NCI-H187 treated with DMSO at 0.1 percent for 48 hours (cell line): ENCODE results near the gene ALG6.
"Not testable (repeated sequence)": the region's sequence is repeated elsewhere in the genome, so short reads cannot be mapped to it uniquely, and the experiment has no call there.

Experiments
- DNase-seq: peaks from one replicate; lab custom pipeline; 2025; lab: John Stamatoyannopoulos, UW

The ALG6 gene

DNA sequence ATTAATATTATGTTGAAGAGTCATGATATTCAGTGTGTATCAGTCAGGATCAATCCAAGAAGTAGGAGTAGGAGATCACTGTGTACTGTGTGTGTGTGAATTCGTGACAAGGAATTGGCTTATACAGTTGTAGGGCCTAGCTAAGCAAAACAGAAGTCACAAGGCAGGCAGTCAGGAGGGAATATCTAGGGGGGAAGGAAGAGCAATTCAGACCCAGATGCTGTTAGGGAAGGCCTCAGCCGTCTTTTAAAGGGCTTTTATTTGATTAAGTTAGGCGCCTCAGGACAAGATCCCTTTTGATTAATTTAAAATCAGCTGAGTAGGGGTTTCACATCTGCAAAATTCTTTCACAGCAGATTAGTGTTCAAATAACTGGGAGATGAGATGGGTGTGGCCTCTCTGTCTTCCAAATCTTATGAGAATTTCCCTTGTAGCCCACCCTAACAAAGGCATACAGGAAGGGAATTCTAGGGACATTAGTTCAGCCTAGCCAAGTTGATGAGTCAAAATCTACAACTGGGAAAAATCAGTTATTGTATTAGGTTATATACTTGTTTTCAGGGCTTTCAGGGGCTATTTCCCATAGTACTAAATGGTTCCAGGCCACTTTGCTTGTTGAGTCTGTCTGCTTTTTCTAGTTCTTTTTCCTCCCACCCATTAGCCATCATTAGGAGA lies 47.4 kb downstream of the ALG6 start:
- DNase-seq, result no peak

DNA sequence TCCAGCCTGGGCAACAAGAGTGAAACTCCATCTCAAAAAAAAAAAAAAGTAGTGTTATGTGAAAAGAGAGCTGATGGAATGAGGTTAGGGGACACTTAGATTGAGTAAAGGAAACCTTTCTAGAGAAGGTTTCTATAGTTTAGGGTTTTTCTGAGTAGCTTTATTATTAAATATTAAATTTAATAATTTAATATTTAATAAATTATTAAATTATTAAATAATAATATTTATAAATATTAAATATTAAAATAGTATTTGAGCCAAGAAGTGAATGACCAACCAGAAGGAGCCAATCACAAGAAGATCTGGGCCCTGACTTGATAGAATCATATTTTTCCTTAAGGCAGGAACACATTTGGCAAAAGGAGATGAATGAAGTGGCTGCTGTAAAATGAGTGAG lies 50.7 kb downstream of the ALG6 start:
- no peak for DNase-seq

DNA sequence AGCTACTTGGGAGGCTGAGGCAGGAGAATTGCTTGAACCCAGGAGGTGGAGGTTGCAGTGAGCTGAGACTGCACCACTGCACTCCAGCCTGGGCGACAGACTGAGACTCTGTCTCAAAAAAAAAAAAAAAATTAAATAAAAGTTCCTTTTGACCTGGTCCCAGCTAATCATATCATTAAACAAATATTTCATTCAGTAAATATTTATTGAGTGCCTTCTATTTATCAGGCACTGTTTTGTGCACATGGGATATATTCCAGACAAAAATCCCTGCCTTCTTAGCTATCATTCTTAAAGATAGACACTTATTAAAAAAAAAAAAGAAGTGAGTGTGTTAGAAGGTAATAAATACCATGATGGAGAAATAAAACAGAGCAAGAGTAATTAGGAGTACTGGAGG lies 53.3 kb downstream of the ALG6 start:
- not testable (repeated sequence) for DNase-seq

DNA sequence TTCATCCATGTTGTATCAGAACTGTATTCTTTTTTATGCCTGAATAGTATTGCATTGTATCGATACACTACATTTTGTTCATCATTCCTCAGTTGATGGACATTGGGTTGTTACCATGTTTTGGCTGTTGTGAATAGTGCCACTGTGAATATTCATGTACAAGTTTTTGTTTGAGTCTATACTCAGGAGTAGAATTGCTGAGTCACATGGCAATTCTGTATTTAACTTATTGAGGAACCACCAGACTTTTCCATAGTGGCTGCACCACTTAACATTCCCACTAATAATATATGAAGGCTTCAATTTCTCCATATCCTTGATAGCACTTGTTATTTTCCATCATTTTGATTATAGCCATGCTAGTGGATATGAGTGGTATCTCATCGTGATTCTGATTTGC lies 56.2 kb downstream of the ALG6 start:
- DNase-seq, result no peak

DNA sequence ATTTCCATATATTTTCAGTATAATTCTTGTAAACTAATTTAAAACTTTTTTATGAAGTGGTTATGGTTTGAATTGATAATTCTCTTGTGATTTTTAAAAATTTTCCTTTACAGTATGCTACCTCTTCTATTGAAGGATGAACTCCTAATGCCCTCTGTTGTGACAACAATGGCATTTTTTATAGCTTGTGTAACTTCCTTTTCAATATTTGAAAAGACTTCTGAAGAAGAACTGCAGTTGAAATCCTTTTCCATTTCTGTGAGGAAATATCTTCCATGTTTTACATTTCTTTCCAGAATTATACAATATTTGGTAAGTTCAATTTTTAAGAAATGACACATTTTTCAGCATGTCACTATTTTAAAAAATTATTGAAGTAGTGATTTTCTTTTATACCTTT lies 61.4 kb downstream of the ALG6 start:
- DNase-seq, result no peak

DNA sequence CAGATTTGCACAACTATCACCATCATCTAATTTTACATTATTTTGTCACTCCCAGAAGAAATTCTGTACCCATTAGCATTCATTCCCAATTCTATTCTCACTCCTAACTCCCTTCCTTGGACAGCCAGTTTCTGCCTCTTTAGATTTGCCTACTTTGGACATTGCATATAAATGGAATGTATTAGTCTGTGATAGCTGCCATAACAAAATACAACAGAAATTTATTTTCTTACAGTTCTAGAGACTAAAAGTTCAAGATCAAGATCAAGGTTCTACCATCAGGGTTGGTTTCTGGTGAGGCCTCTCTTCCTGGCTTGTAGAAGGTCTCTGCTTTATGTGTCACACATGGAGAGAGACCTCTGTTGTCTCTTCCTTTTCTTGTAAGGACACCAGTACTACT lies 61.9 kb downstream of the ALG6 start:
- no peak for DNase-seq

DNA sequence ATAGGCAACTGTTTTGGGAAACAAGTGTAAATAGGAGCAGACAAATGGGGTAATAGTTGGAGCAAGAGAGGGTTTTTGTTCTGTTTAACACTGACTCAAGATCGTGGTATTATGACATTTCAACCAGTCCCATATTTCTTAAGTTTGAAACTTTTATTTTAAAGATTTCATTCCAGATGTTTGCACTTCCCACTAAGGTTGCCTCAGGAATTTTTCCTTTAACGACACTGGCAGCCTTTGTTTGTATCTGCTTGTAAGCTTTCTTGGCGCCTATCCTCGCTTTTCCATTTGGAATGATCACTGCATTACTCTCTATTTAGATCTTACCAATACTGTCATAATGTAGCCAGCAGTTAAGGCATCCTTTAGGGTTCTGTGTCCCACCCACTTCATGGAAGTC lies 67.7 kb downstream of the ALG6 start:
- no peak for DNase-seq

DNA sequence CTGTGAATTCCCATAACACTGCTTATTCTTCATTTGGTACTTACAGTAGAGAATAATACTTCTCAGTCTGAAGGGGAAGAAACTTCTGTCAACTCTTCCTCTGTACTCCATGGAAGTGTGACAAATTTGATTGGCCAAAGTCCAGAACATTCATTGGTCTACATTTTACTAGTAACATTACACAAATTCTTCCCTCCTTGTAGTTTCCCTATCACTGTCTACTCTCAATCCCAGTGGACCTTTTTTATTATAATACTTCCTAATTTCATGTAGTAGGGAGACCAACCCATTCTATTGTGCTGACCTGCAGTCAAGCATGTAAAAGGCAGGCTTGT lies 74.7 kb downstream of the ALG6 start:
- no peak for DNase-seq

DNA sequence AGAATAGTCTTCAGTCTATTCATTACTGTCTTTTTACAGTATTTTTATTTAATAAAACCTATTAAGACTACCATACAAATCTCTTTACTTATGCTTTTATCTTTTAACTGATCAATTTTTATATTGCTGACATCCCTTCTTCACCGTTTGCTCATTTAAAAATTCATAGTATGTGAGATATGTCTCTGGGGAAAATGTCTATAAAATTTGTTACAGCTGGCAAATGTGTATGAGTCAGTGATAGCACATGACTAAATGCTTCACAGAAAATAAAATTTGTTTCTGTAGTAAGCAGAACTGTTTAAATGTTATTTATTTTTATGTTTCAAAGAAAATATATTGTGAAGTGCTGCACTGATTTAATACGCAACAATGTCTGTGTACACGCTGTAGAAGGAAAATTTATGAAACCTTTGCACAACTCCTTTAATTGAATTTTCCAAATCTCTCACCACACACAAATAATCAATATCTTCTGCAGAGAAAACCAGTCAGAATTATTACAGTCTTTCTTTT lies 81.4 kb downstream of the ALG6 start:
- no peak for DNase-seq

DNA sequence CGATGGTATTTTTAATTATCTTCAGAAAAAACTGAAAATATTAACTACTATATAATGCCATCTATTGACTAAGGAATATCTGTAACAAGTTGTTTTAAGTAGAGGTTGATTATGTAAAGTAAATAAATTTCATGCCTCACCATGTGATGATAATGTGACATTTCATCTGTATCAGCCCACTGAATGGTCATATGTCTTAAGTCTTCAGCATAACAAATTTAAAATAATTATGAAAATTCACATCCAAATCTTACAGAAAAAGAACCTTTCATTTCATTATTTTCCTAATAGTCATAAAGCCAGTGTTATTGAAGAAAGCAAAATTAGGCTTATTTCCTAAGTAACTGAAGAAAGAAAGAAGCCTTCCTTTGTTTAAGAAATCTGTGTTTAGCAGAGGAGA lies 83.0 kb downstream of the ALG6 start:
- no peak for DNase-seq

DNA sequence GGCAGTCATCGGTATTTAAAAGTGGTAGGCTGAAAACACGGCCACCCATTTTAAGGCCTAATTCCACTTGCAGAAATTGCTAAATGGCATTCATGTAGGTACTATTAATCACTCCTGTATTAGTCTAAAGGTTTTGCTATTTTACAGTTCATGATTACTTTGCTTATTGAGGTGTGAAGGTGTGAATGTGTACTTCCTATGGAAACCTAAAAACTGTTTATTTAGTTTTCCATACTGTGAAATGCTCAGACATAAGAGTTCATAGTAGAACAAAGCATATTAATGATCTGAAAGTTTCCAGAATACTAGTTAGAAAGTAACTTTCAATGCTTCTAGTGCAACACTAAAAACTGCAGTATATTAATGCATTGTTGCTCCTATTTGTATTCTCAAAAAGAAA lies 85.8 kb downstream of the ALG6 start:
- no peak for DNase-seq

DNA sequence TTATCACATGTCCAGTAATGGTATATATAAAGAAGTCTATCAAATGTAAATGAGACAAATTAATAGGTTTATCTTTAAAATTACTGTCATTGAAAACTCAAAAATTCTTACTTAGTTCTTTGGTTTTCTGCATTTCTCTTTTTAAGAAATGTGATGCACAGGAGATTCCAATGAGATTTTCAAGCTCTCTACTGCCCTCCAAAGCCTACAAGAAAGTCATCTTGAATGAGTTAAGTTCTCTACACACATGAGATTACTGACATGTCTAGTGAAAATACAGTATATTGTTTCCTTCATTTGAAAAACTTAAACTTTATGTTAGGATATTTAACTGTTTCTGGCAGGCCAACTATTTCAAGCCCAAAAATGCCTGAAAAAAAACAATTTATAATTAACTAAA lies 86.8 kb downstream of the ALG6 start:
- DNase-seq, result no peak

DNA sequence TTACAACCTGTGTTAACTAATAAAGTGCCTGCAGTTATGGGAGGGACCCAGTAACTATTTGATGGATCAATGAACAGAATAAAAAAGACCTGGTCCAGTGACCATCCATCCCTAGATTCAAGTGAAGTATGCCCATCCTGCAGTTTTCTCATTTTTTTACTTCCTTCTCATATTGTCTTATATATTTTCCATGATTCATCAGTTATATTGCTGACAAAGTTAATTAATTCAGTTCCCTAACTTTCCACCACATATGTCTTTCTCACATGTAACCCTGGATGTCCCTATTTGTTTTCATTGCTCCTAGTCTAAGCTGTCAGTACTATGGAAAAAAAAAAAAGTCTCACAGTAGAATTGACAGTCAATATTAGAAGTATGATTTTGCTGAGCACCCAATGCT lies 91.3 kb downstream of the ALG6 start:
- no peak for DNase-seq

DNA sequence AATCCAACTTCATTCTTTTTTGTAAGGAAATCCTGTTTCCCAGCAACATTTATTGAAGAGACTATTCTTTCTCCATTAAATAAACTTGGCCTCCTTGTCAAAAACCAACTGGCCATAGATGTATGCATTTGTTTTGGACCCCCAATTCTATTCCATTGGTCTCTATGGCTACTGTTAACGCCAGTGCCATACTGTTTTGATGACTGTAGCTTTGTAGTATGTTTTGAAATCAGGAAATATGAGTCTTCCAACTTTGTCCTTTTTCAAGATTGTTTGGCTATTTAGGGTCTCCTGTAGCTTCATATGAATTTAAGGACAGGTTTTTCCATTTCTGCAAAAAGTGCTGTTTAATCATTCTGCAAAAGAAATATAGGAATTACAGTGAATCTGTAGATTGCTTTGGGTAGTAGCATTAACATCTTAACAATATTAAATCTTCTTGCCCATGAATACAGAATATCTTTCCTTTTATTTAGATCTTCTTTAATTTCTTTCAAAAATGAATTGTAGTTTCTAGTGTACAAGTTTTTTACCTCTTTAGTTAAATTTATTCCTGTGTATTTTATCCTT lies 94.3 kb downstream of the ALG6 start:
- DNase-seq, result no peak

DNA sequence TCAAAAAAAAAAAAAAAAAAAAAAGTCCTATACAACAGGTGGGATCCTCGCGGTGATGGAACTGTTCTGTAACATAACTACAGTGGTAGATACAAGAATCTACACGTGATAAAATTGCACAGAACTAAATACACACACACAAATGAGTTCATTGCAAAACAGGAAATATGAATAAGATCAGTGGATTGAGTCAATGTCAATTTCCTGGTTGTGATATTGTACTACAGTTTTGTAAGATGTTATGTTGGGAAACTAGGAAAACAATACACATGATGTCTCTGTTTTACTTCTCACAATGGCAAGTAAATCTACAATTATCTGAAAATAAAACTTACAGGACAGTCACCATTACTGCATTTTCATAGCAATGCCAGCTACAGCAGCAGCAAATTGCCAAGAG lies 95.8 kb downstream of the ALG6 start:
- no peak for DNase-seq

DNA sequence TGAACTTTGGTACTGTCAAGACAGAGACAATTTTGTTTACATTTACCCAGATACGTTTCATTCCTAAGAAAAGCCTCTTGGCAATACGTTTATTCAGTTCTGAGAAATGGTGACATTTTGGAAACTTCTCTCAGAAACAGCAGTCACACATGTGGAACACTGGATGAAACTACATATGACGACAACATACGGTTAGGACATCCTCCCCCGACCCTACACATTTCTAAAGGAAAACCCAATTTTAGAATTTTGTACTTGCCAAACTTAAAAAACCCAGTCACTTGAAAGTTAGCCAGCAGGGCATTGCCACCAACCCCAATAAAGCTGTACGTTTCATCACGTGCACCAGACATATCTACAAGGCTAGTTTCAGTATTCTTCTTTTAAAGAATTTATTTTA lies 98.8 kb downstream of the ALG6 start:
- no peak for DNase-seq

DNA sequence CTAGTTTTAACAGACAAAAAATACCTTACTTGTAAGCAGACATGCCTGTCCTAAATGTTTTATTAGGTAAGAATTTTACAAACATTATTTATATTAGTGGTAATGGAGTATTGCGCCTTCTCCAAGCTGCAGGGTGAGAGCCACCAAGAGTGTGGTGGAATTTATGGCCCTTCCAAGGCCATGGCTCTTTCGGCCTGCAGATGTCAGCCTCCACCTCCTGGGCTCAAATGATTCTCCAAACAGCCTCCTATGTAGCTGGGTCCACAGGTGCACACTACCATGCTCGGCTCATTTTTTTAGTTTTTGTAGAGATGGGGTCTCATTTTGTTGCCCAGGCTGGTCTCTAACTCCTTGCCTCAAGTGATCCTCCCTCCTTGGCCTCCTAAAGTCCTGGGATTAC lies 99.3 kb downstream of the ALG6 start:
- DNase-seq, result no peak

DNA sequence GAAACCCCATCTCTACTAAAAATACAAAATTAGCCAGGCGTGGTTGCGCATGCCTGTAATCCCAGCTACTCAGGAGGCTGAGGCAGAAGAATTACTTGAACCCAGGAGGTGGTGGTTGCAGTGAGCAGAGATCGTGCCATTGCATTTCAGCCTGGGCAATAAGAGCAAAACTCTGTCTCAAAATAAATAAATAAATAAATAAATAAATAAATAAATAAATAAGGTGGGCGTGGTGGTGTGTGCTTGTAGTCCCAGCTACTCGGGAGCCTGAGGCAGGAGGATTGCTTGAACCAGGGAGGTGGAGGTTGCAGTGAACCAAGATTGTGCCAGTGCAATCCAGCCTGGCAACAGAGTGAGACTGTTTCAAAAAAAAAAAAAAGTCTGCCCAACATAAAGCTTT lies 101.3 kb downstream of the ALG6 start:
- DNase-seq, result not testable (repeated sequence)

DNA sequence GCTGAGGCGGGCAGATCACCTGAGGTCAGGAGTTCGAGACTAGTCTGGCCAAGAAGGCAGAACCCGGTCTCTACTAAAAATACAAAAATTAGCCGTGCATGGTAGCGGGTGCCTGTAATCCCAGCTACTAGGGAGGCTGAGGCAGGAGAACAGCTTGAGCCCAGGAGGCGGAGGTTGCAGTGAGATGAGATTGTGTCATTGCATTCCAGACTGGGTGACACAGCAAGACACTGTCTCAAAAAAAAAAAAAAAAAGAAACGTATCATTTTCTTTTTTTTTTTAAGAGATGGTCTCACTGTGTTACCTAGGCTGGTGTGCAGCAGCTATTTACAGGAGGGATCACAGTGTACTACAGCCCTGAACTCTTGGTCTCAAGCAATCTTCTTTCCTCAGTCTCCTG lies 108.3 kb downstream of the ALG6 start:
- no peak for DNase-seq

DNA sequence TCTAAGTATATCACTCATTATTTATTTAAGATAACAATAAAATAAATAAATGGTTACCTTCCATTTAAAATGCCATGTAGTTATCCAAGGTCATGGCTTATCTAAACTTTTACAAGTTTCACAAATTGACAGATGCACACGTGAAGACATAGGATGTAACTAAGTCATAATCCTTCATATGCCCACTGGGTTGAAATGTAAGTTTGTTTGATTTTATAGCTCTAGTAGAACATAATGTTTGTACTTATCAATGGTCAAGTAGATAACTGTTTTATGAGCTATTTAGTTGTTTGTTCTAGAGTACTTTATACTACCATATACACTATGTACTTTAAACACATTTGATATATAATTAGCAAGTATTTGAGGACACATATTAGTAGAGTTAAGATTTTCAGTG lies 112.6 kb downstream of the ALG6 start:
- DNase-seq, result no peak

DNA sequence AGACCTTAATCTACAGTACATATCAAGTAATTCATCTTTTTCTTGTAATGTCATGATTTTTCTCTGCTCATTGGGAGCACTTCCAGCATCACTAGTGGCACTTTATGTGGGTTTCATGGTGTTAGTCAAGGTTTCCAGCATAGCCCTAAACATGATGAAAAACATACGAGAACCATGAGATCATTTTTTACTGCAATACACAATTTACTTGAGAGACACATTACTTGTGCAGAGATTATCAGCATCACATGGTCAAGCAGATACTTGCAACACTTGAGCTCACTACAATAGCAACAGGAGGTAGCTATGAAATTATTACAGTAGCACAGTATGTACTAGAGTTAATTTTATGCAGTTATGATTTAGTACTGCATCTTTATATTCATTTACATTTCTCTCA lies 119.2 kb downstream of the ALG6 start:
- DNase-seq, result no peak

DNA sequence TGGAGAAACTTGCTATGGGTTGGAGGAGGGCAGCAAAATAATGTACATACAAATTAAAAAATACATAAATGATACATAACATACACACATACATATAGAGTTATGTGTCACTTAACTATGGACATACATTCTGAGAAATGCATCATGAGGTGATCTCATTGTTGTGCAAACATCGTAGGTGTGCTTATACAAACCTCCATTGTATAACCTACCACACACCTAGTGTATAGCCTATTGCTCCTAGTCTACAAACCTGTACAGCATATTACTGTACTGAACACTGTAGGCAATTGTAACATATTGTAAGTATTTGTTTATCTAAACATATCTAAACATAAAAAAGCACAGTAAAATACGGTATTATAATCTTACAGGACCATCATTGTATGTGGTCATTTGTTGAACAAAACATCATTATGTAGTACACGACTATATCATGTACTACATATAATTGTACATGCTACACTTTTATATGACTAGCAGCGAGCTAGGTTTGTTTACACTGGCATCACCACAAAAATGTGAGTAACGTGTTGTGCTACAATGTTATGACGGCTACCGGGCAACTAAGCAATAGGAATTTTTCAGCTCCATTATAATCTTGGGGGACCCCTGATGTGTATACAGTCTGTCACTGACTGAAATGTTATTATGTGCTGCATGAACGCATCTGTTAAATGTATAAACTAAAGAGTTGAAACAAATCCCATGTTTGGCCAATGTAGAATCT lies 120.1 kb downstream of the ALG6 start:
- no peak for DNase-seq
